GM23338 (cell line): ENCODE data around the gene ADAMTS20.

Source experiments
- CREB1 ChIP-seq: fragments of 250-450 bp; sonication (Bioruptor Pico); IDR thresholded peaks from 2 replicates; pipeline ENCODE4 v1.5.0; 2020; ENCODE audit warnings: low read depth, mild to moderate bottlenecking, moderate library complexity
- CTCF ChIP-seq, 2 experiments: fragments of 200-600 bp in 1 of 2; sonication (generic) in 1 of 2; conservative IDR thresholded peaks; 2 replicates each; pipeline versions ENCODE4 v1.5.1 to v1.6.1; 2016 to 2017; ENCODE audit warnings: antibody characterized with exemption in 2 of 2, low read depth in 2 of 2, mild to moderate bottlenecking in 2 of 2, moderate library complexity in 1 of 2
- EZH2 ChIP-seq: fragments of 200-600 bp; sonication (generic); IDR thresholded peaks from one replicate; pipeline ENCODE4 v1.8.0; 2017; ENCODE audit warnings: antibody characterized with exemption, mild to moderate bottlenecking, low read depth; ENCODE audit not compliant: unreplicated experiment
- EZH2phosphoT487 ChIP-seq: fragments of 200-600 bp; sonication (generic); IDR thresholded peaks from one replicate; pipeline ENCODE4 v1.8.1; 2018; ENCODE audit warnings: antibody characterized with exemption; ENCODE audit not compliant: unreplicated experiment
- JUNB ChIP-seq: IDR thresholded peaks from one replicate; pipeline ENCODE4 v1.6.1; 2016; ENCODE audit warnings: antibody characterized with exemption; ENCODE audit not compliant: unreplicated experiment
- POLR2AphosphoS5 ChIP-seq: IDR thresholded peaks from 2 replicates; pipeline ENCODE4 v1.6.1; 2016; ENCODE audit warnings: antibody characterized with exemption, low read depth
- REST ChIP-seq: IDR thresholded peaks from one replicate; pipeline ENCODE4 v1.6.1; 2018; ENCODE audit warnings: antibody characterized with exemption; ENCODE audit not compliant: unreplicated experiment
- STAT1 ChIP-seq: IDR thresholded peaks from one replicate; pipeline ENCODE4 v1.6.1; 2016; ENCODE audit warnings: antibody characterized with exemption; ENCODE audit not compliant: unreplicated experiment

- TF ChIP-seq CTCF (conservative IDR thresholded peaks at IDR 0.05; ENCODE audit: low read depth in 2 of 2), result no peak
- TF ChIP-seq JUNB, result no peak
- no peak for TF ChIP-seq STAT1
- no peak for TF ChIP-seq POLR2AphosphoS5
- TF ChIP-seq EZH2, result no peak
- no peak for TF ChIP-seq EZH2phosphoT487
- TF ChIP-seq CREB1 (CRISPR knock-in tag), result no peak
- TF ChIP-seq REST, result no peak
Observed at GRCh38 chr12:43370263-43370662, 181.7 kb downstream of the ADAMTS20 start.
